ENCODE data around the gene FITM1. TPM values are rescaled to one million over a fixed set of nuclear protein-coding genes. Genes with fewer than 3 reads are reported as not detected.

The FITM1 gene
- total RNA-seq, 1 experiment from 2014 or later = 0.55 TPM

- H3F3A ChIP-seq (ENCODE audit: low read length, unreplicated experiment) = no peaks in the 10 kb centered on the region
- H3K36me3 ChIP-seq (ENCODE audit: low read depth, low read length) = no peaks in the 10 kb centered on the region
- ATAC-seq (no peak), DNase-seq (no peak)
- H3K27ac ChIP-seq (ENCODE audit: low read length) = no peak overlapping the region
- POLR2A ChIA-PET (ENCODE audit: unreplicated experiment) = no interaction called here
- peaks cover 12% of the 10 kb centered on the region for H3K4me1 ChIP-seq (ENCODE audit: insufficient read depth, low read length)
- intact Hi-C loops (cut with micrococcal nuclease) = no loop called here
- TF ChIP-seq EZH2phosphoT487 (IDR thresholded peaks at IDR 0.05; ENCODE audit: borderline replicate concordance, low read length) (no peak), EZH2 (IDR thresholded peaks at IDR 0.05; ENCODE audit: low read length, unreplicated experiment) (no peak)
- peak overlapping the region; percentile 76 for H3K4me3 ChIP-seq (ENCODE audit: low read length)
- H3K9ac ChIP-seq (ENCODE audit: low read length) = peak overlapping the region; percentile 37; the same call in 1 of the 2 replicates
- no peaks in the 10 kb centered on the region for H3K79me2 ChIP-seq (ENCODE audit: low read length)
- CTCF ChIA-PET = no interaction called here
- no peaks in the 10 kb centered on the region for H3K9me3 ChIP-seq (ENCODE audit: low read length)
- peak overlapping the region; percentile 67 for H2AFZ ChIP-seq (ENCODE audit: low read length)
- no peaks in the 10 kb centered on the region for H3K27me3 ChIP-seq (ENCODE audit: low read length)
- H3K4me2 ChIP-seq (ENCODE audit: low read length) = peak overlapping the region; percentile 81
- H3K9me2 ChIP-seq (replicated peaks; ENCODE audit: low read length) = no peaks in the 10 kb centered on the region
- no peaks in the 10 kb centered on the region for H4K20me1 ChIP-seq (ENCODE audit: low read length)
- no TSS peak for BruUV-seq (replicated peaks)
Measured at GRCh38 chr14:24081739-24082211, 48.7 kb upstream of the FITM1 start.

DNA sequence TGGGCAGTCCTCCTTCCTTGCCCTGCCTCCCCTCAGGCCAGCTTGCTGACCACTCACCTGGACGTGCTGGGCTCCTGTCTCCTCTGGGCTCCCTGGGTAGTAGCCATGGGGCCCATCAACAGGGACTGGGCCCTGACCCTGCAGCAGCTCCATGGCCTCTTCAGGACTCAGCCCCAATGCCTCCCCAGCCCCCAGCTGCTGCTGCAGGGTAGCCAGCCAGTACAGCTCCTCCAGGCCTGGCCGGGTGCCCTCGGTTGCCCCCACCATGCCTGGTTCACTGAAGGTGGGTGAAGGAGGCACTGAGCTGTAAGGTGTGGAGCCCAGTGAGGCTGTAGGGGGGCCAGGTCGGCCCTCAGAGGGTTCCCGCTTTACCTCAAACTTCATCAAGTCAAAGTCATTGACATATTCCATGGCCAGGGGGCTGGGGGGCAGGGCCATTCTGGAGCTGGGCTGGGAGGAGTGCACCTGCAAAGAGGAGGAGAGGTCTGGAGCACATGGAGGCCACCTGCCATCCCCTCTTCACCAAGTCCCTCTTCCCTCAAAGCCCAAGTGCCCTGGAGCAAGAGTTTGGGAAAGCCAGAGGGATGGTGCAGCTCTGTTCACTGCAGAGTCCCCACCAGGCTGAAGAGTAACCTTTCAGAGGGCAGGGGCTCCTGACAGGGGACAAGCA is 47.9 kb upstream of the FITM1 start:
- TF ChIP-seq, protein P1, sequence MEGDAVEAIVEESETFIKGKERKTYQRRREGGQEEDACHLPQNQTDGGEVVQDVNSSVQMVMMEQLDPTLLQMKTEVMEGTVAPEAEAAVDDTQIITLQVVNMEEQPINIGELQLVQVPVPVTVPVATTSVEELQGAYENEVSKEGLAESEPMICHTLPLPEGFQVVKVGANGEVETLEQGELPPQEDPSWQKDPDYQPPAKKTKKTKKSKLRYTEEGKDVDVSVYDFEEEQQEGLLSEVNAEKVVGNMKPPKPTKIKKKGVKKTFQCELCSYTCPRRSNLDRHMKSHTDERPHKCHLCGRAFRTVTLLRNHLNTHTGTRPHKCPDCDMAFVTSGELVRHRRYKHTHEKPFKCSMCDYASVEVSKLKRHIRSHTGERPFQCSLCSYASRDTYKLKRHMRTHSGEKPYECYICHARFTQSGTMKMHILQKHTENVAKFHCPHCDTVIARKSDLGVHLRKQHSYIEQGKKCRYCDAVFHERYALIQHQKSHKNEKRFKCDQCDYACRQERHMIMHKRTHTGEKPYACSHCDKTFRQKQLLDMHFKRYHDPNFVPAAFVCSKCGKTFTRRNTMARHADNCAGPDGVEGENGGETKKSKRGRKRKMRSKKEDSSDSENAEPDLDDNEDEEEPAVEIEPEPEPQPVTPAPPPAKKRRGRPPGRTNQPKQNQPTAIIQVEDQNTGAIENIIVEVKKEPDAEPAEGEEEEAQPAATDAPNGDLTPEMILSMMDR (conservative IDR thresholded peaks at IDR 0.05; ENCODE audit: low read depth, low read length) = no peak
- TF ChIP-seq EZH2 (IDR thresholded peaks at IDR 0.05; ENCODE audit: low read length, unreplicated experiment) (no peak), EZH2phosphoT487 (IDR thresholded peaks at IDR 0.05; ENCODE audit: borderline replicate concordance, low read length) (no peak)
- Histone ChIP-seq H2AFZ (ENCODE audit: low read length) (no peak overlapping the region), H3K9ac (ENCODE audit: low read length) (no peak overlapping the region), H3F3A (ENCODE audit: low read length, unreplicated experiment) (no peaks in the 10 kb centered on the region), H3K36me3 (ENCODE audit: low read depth, low read length) (no peaks in the 10 kb centered on the region), H3K4me2 (ENCODE audit: low read length) (no peak overlapping the region), H3K9me2 (replicated peaks; ENCODE audit: low read length) (no peaks in the 10 kb centered on the region), H3K27ac (ENCODE audit: low read length) (no peak overlapping the region), H3K4me1 (ENCODE audit: insufficient read depth, low read length) (peaks cover 12% of the 10 kb centered on the region), H3K4me3 (ENCODE audit: low read length) (no peak overlapping the region), H4K20me1 (ENCODE audit: low read length) (no peaks in the 10 kb centered on the region), H3K79me2 (ENCODE audit: low read length) (no peaks in the 10 kb centered on the region), H3K9me3 (ENCODE audit: low read length) (no peaks in the 10 kb centered on the region), H3K27me3 (ENCODE audit: low read length) (no peaks in the 10 kb centered on the region)
- CTCF ChIA-PET = no interaction called here
- no TSS peak for BruUV-seq (replicated peaks)
- ATAC-seq (no peak), DNase-seq (no peak)
- POLR2A ChIA-PET (ENCODE audit: unreplicated experiment) = no interaction called here
- intact Hi-C loops (cut with micrococcal nuclease) = no loop called here

DNA sequence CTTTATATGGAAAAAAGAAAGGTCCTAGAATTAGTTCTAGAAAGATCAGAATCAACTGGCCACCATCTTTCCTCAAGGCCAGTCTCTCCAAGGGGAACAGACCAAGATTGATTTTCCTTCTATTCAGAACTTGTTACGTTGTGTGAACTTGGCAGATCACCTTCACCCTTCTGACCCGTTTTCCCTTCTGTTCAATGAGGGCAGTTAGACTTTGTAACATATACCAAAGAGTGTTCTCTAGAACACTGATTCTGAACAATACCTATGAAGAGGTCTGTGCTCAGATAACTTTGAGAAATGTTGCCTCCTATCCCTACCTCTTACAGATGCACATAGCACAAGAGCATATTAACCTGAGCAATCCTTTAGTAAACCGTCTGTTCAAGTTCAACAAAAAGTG is 47.0 kb upstream of the FITM1 start:
- H4K20me1 ChIP-seq (ENCODE audit: low read length) = no peaks in the 10 kb centered on the region
- no peak overlapping the region for H3K4me3 ChIP-seq (ENCODE audit: low read length)
- H3K27me3 ChIP-seq (ENCODE audit: low read length) = no peaks in the 10 kb centered on the region
- H3K4me1 ChIP-seq (ENCODE audit: insufficient read depth, low read length) = peaks cover 12% of the 10 kb centered on the region
- POLR2A ChIA-PET (ENCODE audit: unreplicated experiment) = no interaction called here
- no peaks in the 10 kb centered on the region for H3K36me3 ChIP-seq (ENCODE audit: low read depth, low read length)
- H3F3A ChIP-seq (ENCODE audit: low read length, unreplicated experiment) = no peaks in the 10 kb centered on the region
- no peak overlapping the region for H3K27ac ChIP-seq (ENCODE audit: low read length)
- ATAC-seq = no peak
- no peaks in the 10 kb centered on the region for H3K9me3 ChIP-seq (ENCODE audit: low read length)
- CTCF ChIA-PET = no interaction called here
- H3K9me2 ChIP-seq (replicated peaks; ENCODE audit: low read length) = no peaks in the 10 kb centered on the region
- no peak overlapping the region for H3K4me2 ChIP-seq (ENCODE audit: low read length)
- no peaks in the 10 kb centered on the region for H3K79me2 ChIP-seq (ENCODE audit: low read length)
- no peak overlapping the region for H3K9ac ChIP-seq (ENCODE audit: low read length)
- intact Hi-C loops (cut with micrococcal nuclease) = no loop called here
- no peak overlapping the region for H2AFZ ChIP-seq (ENCODE audit: low read length)
- BruUV-seq (replicated peaks) = no TSS peak
- no peak for TF ChIP-seq EZH2phosphoT487 (IDR thresholded peaks at IDR 0.05; ENCODE audit: borderline replicate concordance, low read length)
- TF ChIP-seq, protein P1 (conservative IDR thresholded peaks at IDR 0.05; ENCODE audit: low read depth, low read length) = no peak
- TF ChIP-seq EZH2 (IDR thresholded peaks at IDR 0.05; ENCODE audit: low read length, unreplicated experiment) = no peak
- DNase-seq = no peak

Data from PC-3 (cell line).